Type B pancreatic cell (in vitro differentiated cells): Measurements from ENCODE around the gene SLC37A2. TPM values are rescaled to one million over a fixed set of nuclear protein-coding genes. Genes with fewer than 3 reads are reported as not detected.
A peak's percentile ranks its signal among the peaks of the same experiment; 100 is the strongest.
"Not testable (repeated sequence)": the region's sequence is repeated elsewhere in the genome, so short reads cannot be mapped to it uniquely, and the experiment has no call there.

ENCODE experiments used
- DNase-seq: peaks from one replicate; pipeline ENCODE4 v3.0.0; 2021; ENCODE audit warnings: mixed read lengths; ENCODE audit not compliant: unreplicated experiment; ENCODE audit errors: extremely low spot score
- H3K27ac Mint-ChIP-seq: 2 replicates; pipeline ENCODE4 v1.8.0; 2021; ENCODE audit warnings: mild to moderate bottlenecking, mixed read lengths
- H3K27me3 Mint-ChIP-seq: 2 replicates; pipeline ENCODE4 v1.8.0; 2021; ENCODE audit warnings: mixed read lengths
- H3K36me3 Mint-ChIP-seq: 2 replicates; pipeline ENCODE4 v1.8.0; 2021; ENCODE audit warnings: mixed read lengths
- H3K4me1 Mint-ChIP-seq: one replicate; pipeline ENCODE4 v1.8.0; 2021; ENCODE audit warnings: mixed read lengths; ENCODE audit not compliant: unreplicated experiment
- H3K4me3 Mint-ChIP-seq: 2 replicates; pipeline ENCODE4 v1.8.0; 2021; ENCODE audit warnings: mild to moderate bottlenecking, mixed read lengths
- H3K9me3 Mint-ChIP-seq: 2 replicates; pipeline ENCODE4 v1.8.0; 2021; ENCODE audit warnings: mixed read lengths
- total RNA-seq: library from RNA; stranded (reverse); gene quantifications from 2 replicates; pipeline ENCODE4 v1.2.1, GENCODE V29; 2021; ENCODE audit warnings: low replicate concordance
- TF ChIP-seq, protein P1 (sequence below): fragments of 200-600 bp; sonication (generic); conservative IDR thresholded peaks from 2 replicates; pipeline ENCODE4 v1.5.0; 2021; ENCODE audit warnings: antibody characterized with exemption, mild to moderate bottlenecking

SLC37A2 gene
- total RNA-seq, 1 donor from 2014 or later, result 1.3 TPM

GRCh38 chr11:125086633-125087296 is 23.7 kb downstream of the SLC37A2 start:
- Mint-ChIP-seq H3K27ac (no peak overlapping the region), H3K27me3 (peaks cover 6% of the 10 kb centered on the region), H3K4me1 (peaks cover 14% of the 10 kb centered on the region), H3K4me3 (no peak overlapping the region), H3K36me3 (peaks cover 3% of the 10 kb centered on the region), H3K9me3 (no peaks in the 10 kb centered on the region)
- TF ChIP-seq, protein P1, sequence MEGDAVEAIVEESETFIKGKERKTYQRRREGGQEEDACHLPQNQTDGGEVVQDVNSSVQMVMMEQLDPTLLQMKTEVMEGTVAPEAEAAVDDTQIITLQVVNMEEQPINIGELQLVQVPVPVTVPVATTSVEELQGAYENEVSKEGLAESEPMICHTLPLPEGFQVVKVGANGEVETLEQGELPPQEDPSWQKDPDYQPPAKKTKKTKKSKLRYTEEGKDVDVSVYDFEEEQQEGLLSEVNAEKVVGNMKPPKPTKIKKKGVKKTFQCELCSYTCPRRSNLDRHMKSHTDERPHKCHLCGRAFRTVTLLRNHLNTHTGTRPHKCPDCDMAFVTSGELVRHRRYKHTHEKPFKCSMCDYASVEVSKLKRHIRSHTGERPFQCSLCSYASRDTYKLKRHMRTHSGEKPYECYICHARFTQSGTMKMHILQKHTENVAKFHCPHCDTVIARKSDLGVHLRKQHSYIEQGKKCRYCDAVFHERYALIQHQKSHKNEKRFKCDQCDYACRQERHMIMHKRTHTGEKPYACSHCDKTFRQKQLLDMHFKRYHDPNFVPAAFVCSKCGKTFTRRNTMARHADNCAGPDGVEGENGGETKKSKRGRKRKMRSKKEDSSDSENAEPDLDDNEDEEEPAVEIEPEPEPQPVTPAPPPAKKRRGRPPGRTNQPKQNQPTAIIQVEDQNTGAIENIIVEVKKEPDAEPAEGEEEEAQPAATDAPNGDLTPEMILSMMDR, result no peak
- DNase-seq, result no peak

DNA sequence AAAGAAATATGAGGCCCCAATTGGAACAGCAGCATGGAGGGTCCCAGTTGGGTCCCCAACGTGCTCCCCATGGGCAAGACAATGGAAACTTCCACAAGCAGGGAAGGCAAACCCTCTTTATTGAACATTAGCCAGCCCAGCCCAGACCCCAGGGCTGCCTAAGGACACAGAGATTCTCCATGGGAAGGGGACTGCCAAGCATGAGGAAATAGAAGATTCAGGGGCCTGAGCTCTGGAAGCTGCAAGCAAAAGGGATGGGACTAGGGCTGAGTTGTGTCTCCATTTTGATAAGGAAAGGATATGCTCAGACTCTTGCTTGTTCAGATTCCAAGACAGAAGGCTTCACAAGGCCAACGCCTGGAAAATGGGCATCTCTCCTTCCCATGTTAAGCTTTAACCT is 25.0 kb downstream of the SLC37A2 start:
- H3K27ac Mint-ChIP-seq, result no peak overlapping the region
- H3K9me3 Mint-ChIP-seq, result no peaks in the 10 kb centered on the region
- peaks cover 6% of the 10 kb centered on the region for H3K27me3 Mint-ChIP-seq
- TF ChIP-seq, protein P1, result no peak
- H3K36me3 Mint-ChIP-seq, result peaks cover 8% of the 10 kb centered on the region
- no peak overlapping the region for H3K4me3 Mint-ChIP-seq
- no peak for DNase-seq
- H3K4me1 Mint-ChIP-seq, result peaks cover 17% of the 10 kb centered on the region

GRCh38 chr11:125088576-125089455 is 25.7 kb downstream of the SLC37A2 start:
- Mint-ChIP-seq H3K27me3 (peaks cover 6% of the 10 kb centered on the region), H3K27ac (no peak overlapping the region), H3K4me3 (no peak overlapping the region), H3K4me1 (peaks cover 13% of the 10 kb centered on the region), H3K36me3 (peaks cover 8% of the 10 kb centered on the region), H3K9me3 (no peaks in the 10 kb centered on the region)
- TF ChIP-seq, protein P1, result no peak
- DNase-seq, result no peak

GRCh38 chr11:125089481-125089880 is 26.4 kb downstream of the SLC37A2 start:
- not testable (repeated sequence) for H3K36me3 Mint-ChIP-seq, H3K27me3 Mint-ChIP-seq, H3K4me3 Mint-ChIP-seq, DNase-seq, H3K27ac Mint-ChIP-seq, H3K9me3 Mint-ChIP-seq
- peaks cover 13% of the 10 kb centered on the region for H3K4me1 Mint-ChIP-seq

- not testable (repeated sequence) for H3K4me3 Mint-ChIP-seq, H3K27me3 Mint-ChIP-seq, H3K27ac Mint-ChIP-seq, DNase-seq, H3K9me3 Mint-ChIP-seq, H3K36me3 Mint-ChIP-seq
- H3K4me1 Mint-ChIP-seq, result peaks cover 13% of the 10 kb centered on the region
Observed at GRCh38 chr11:125090151-125090550, 27.0 kb downstream of the SLC37A2 start.

GRCh38 chr11:125090816-125091215 is 27.7 kb downstream of the SLC37A2 start:
- Mint-ChIP-seq H3K27me3 (peaks cover 2% of the 10 kb centered on the region), H3K9me3 (no peaks in the 10 kb centered on the region), H3K27ac (peak overlapping the region; percentile 92), H3K4me1 (peaks cover 13% of the 10 kb centered on the region), H3K36me3 (peaks cover 8% of the 10 kb centered on the region), H3K4me3 (no peak overlapping the region)
- TF ChIP-seq, protein P1, result no peak
- no peak for DNase-seq
